NCI-H460 (cell line): ENCODE results near the gene AKR1C2. TPM values are rescaled to one million over a fixed set of nuclear protein-coding genes. Genes with fewer than 3 reads are reported as not detected.
"Not testable (repeated sequence)": the region's sequence is repeated elsewhere in the genome, so short reads cannot be mapped to it uniquely, and the experiment has no call there.

Source experiments
- DNase-seq: peaks from one replicate; pipeline ENCODE4 v3.0.0-alpha.2; 2016; ENCODE audit warnings: low read depth; ENCODE audit errors: extremely low read depth
- total RNA-seq: library from RNA; depleted of rRNA; stranded (reverse); fragments of >200 nt; shearing (Covaris generic); gene quantifications from 2 replicates; pipeline ENCODE4 v1.2.3, GENCODE V29; 2014

The AKR1C2 gene
- total RNA-seq, 1 experiment from 2014 or later = 823 TPM

DNA sequence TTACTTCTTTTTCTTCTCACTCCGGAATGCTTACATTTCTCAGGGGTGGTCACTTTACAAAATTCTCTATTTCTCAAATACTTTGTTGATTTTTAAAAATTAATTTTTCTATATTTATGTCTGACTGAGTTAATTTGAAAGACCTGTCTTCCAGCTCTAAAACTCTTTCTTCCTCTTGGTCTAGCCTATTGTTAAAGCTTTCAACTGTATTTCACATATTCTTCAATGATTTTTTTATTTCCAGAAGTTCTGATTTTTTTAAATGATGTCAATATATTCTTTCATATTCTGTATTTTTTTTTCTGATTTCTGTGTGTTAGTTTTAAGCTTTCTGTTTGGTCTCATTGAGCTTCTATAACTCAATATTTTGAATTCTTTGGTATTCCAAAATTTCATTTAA lies 27.3 kb upstream of the AKR1C2 start:
- DNase-seq = no peak

- DNase-seq = not testable (repeated sequence)
Measured at GRCh38 chr10:5025461-5025881, 21.8 kb upstream of the AKR1C2 start.

DNA sequence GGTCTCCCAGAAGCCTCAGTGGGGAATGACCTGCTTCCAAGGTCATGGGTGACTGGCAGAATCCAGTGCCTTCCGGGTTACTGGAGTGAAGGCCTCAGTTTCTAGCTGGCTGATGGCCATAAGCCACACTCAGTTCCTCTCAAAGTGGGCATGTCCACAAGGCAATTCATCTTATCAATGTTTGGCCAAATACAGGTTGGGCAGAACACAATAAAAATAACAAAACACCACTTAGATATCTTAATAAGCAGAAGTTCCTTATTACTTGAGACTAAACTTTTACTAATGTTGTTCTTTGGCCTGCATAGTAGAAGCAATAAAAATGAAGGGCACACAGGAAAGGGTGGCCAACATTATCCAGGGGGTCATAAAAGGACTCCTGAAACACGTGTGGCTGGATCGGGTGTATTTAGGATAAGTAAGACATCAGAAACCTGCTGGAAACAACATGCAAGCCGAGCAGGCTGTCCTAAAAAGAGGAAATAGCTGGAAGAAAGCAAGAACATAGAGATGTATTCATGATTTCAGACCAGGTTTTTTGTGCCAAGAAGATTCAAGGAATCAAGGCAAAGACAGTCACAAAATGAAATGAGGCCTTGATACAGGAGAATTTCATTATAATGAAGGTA lies 19.6 kb upstream of the AKR1C2 start:
- DNase-seq = no peak

GRCh38 chr10:5021624-5022290 lies 18.1 kb upstream of the AKR1C2 start:
- not testable (repeated sequence) for DNase-seq

DNA sequence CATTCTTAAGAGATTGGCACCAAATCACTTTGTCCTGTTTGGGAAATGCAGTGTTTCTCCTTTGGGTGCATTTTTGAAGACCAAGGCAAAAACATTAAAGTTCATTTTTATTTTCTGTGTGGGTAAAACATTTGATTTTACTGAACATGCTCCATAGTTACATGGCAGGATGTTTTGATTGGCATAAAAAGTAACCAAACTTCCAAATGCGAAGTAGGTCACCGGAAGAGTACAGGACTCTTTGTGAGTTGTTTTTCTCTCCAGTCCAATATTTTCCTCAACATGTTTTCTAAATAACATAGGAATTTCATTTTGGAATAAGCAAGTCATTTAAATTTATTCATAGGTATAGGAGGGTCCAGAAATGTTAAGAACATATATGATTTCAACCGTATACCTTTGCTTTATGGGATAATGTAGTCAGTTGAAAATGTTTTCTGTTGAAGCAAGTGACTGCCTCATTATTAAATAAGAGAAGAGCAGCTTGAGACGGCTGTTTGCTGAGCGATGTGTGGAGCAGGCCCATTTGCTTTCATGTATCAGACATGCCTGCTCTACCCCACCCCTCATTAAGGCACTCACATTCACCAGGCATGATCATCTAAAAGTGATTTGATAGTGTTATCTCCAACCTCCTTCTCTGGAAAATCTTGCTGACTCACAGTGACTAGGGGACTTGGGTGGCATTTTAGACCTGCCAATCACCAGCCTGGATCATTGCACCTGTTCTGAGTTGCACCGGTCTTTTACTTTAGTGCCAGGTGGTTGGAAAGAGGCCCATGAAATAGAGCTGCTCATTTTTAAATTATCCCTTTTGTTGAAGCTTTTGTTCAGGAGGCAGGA lies 16.3 kb upstream of the AKR1C2 start:
- peak; percentile 94 for DNase-seq

DNA sequence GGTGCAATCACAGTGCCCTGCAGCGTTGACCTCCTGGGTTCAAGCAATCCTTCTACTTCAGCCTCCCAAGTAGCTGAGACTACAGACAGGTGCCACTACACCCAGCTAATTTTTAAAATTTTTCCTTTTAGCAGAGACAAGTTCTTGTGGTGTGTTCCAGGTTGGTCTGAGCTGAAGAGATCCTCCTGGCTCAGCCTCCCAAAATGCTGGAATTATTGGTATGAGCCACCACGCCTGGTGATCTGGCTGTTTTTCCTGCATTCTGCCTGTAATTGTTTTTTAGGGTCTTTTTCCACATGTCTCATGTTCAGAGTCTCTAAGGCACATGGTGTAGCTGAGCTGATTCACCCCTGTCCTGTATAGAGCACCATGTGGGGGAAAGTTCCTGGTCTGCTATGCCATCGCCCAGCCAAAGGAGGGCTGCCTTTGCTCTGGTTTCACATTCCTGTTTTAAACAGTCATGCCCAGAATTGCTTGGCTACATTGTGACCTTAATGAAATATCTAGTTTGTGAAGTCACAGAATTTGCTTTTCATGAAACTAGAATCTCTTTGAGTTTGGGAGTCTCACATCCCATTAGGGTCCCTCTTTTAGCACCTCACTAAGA lies 15.1 kb upstream of the AKR1C2 start:
- peak; percentile 72 for DNase-seq

- DNase-seq = no peak
Measured at GRCh38 chr10:5018134-5018533, 14.5 kb upstream of the AKR1C2 start.

GRCh38 chr10:5014936-5015335 lies 11.3 kb upstream of the AKR1C2 start:
- no peak for DNase-seq

- not testable (repeated sequence) for DNase-seq
Measured at GRCh38 chr10:5014200-5014910, 10.7 kb upstream of the AKR1C2 start.

- DNase-seq = no peak
Measured at GRCh38 chr10:5013385-5013784, 9.7 kb upstream of the AKR1C2 start.

DNA sequence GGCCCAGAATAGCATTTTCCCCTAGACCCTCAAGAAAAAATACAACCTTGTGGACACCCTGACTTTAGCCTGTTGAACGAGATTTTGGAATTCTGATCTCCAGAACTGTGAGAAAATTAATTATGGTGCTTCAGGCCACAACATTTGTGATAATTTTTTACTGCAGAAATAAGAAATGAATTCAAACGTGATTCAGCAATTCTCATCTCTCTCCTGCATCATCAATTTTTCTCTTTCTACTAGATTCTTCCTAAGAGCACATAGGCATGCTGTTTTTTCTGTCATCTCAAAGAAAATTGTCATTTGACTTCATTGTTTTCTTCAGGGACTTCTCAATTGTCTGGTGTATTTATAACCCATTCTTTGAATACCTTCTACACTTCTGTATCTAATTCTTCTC lies 8.9 kb upstream of the AKR1C2 start:
- DNase-seq = no peak

DNA sequence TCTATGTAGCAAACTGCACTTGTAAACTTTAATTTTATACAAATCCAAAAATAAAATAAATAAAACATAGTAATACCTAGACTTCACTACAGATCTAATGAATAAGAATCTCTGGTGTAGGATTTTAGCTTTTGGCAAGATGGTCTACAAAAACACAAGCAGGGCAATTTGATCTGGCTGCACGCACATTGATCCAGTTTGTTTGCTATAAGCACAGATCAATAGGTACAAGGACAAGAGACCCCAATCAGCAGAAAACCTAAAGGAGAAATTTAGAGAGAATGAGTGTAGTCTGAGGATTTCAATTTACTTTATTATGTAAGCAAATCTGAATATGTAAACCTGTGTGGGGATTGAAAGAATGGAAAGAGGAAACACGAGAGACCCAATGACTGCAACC lies 7.7 kb upstream of the AKR1C2 start:
- not testable (repeated sequence) for DNase-seq

DNA sequence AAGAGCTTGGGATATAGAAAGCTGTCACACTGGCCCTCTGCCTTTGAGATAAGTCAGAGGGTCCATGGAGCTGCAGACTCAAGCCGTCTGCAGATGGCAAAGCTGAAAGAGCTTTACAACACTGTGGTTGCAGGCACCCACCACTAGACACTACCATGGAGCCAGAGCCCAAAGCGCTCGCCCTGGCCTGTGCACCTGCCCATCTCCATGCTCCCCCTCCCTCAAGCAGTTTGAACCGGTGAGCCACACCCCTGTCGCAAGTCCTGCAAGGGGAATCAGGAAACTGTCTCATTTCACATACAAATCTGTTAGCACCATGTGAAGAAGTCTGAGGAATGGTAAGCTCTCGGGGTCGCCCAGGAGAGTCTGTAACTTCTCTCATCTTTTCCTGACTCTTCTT lies 6.4 kb upstream of the AKR1C2 start:
- not testable (repeated sequence) for DNase-seq

DNA sequence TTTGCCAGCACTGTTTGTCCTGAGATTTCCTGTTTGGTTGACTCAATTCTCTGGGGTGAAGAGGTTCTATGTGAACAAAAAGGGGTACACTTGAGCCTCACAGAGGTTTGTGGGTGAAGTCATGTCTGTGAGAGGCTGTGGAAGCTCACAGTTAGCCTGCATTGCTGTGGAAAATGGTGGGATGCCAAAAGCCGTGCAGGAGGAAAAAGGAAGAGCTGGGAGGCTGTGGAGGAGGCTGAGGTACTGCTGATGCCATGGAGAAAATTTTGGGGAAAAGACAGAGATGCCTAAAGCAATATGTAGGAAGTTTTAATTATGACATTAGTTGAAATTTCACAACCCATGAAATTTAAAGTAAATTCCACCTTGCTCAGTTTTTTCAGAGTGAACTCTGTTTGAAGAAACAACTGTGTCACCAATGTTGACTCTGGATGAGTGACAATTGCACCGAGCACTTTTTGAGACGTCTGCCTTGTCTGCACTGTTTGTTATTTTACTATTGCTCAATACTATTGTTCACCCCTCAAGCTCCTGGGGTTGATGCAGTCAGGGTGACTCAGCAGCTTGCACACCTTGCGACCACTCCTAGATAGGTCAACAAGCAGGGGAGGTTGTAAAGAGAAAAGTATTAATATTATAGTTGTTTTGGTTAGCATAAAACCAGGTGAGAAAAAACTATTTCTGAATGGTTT lies 5.3 kb upstream of the AKR1C2 start:
- DNase-seq = peak; percentile 68

DNA sequence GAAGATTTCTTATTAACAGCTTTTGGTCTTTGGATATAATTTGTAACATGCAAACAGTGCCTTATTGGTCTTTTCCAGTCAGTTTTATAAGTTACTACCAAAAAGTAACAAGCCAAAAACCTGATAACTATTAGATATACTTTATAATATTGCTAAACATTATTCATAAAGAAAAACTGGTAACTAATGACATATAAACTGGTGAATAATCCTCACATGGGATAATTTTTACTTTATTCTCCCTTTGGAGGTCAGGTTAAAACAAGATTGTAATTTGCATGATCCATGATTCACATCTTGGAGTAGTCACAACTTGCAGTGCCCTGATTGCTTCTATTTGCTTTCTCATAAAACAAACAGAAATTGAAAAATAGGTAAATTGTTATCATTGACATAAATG lies 844 bp upstream of the AKR1C2 start:
- not testable (repeated sequence) for DNase-seq

GRCh38 chr10:5004030-5004385 lies 351 bp upstream of the AKR1C2 start:
- DNase-seq = not testable (repeated sequence)

DNA sequence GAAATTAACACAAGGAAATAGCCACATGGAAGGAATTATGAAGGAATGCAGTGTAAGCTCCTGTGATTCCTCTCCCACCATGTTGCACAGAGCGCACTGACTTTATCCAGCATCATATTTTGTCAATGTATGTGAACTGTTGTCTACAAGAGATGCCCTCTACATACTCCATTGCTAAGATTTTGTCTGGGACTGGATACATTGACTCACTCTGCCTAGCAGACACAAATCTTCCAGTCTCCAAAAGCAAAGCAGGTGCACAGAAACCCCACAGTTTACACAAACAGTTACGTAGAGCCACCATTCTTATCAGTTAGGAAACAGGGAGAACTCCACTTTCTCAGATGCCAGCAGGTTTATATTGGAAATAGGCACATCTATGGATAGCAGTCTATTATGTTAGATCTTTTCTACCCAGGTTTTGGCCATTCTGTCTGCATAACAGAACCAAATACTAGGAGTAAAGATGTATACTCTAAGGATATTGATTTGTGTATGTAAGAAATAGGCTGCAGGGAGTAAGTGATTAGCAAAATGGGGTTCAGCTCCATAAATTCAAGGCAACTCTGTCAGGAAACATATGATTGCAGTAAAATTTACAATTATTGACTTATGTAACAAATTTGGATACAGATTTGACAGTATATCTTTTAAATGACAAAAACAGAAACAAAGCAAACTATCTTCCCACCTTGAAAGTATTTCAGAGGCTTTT lies 1.5 kb downstream of the AKR1C2 start:
- no peak for DNase-seq

GRCh38 chr10:4998671-4999070 lies 5.0 kb downstream of the AKR1C2 start:
- no peak for DNase-seq

GRCh38 chr10:4994260-4994659 lies 9.4 kb downstream of the AKR1C2 start:
- DNase-seq = not testable (repeated sequence)
